Measurements from ENCODE around the gene ADAMTS1.

DNA sequence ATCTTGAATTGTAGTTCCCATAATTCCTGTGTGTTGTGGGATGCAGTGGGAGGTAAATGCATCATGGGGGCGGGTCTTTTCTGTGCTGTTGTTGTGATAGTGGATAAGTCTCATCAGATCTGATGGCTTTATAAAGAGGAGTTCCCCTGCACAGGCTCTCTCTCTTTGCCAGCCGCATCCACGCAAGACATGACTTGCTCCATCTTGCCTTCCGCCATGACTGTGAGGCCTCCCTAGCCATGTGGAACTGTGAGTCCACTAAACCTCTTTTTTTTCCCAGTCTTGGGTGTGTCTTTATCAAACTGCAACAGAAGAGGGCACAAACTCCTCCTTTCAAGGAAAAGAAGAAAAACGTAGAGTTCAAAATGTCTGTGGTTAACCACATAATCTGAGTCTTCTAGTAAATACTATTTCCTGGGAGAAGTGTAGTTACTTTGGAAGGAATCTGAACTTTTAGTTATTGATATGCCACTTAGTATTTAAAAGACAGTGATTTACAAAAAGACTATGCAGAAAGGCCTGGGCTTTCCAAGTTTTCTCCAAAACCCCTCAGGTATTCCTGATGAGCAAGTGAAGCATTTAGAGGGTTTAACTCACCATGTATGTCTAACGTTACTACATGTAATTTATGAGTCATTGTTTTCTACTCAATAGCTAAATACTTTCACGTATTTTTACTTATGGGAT is 10.0 kb downstream of the ADAMTS1 start:
- TF ChIP-seq POLR2A (IDR thresholded peaks at IDR 0.05) = no peak
- TF ChIP-seq, protein P1, sequence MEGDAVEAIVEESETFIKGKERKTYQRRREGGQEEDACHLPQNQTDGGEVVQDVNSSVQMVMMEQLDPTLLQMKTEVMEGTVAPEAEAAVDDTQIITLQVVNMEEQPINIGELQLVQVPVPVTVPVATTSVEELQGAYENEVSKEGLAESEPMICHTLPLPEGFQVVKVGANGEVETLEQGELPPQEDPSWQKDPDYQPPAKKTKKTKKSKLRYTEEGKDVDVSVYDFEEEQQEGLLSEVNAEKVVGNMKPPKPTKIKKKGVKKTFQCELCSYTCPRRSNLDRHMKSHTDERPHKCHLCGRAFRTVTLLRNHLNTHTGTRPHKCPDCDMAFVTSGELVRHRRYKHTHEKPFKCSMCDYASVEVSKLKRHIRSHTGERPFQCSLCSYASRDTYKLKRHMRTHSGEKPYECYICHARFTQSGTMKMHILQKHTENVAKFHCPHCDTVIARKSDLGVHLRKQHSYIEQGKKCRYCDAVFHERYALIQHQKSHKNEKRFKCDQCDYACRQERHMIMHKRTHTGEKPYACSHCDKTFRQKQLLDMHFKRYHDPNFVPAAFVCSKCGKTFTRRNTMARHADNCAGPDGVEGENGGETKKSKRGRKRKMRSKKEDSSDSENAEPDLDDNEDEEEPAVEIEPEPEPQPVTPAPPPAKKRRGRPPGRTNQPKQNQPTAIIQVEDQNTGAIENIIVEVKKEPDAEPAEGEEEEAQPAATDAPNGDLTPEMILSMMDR (IDR thresholded peaks at IDR 0.05) = no peak
